Natural killer cell (primary cell): ENCODE measurements around the gene CAV3. TPM values are rescaled to one million over a fixed set of nuclear protein-coding genes. Genes with fewer than 3 reads are reported as not detected.

Experiments used
- ATAC-seq, 3 donors: fragments of 150-1000 bp in 2 of 3; fragments of 200-7000 bp in 1 of 3; cut with Tn5 transposase; 1 replicate in 1 of 3; 2 replicates in 2 of 3; pipeline ENCODE4 v1.10.0; 2021; ENCODE audit warnings: mild to moderate bottlenecking in 2 of 3, moderate library complexity in 2 of 3
- DNase-seq, 2 donors: peaks; one replicate each; pipeline versions ENCODE4 v3.0.0 to v3.0.0-alpha.2; 2013 to 2021; ENCODE audit warnings: mixed read lengths in 1 of 2
- H3K27ac ChIP-seq: one replicate; pipeline ENCODE4 v1.5.1; 2013; ENCODE audit warnings: mild to moderate bottlenecking, low read length
- H3K27me3 ChIP-seq: one replicate; pipeline ENCODE4 v1.6.1; 2013; ENCODE audit warnings: low read length; ENCODE audit not compliant: control insufficient read depth, insufficient read depth
- H3K36me3 ChIP-seq: one replicate; pipeline ENCODE4 v1.6.1; 2013; ENCODE audit warnings: low read length; ENCODE audit not compliant: control insufficient read depth, insufficient read depth
- H3K4me1 ChIP-seq: one replicate; pipeline ENCODE4 v1.6.1; 2013; ENCODE audit warnings: low read length; ENCODE audit not compliant: control insufficient read depth, insufficient read depth
- H3K4me3 ChIP-seq: one replicate; pipeline ENCODE4 v1.5.1; 2013; ENCODE audit warnings: low read length
- H3K9me3 ChIP-seq: one replicate; pipeline ENCODE4 v1.6.1; 2013; ENCODE audit warnings: low read length; ENCODE audit not compliant: control insufficient read depth, insufficient read depth
- H3K27ac Mint-ChIP-seq, 2 donors: one replicate each; pipeline ENCODE4 v1.8.0; 2022; ENCODE audit warnings: mild to moderate bottlenecking in 2 of 2, mixed read lengths in 2 of 2, moderate library complexity in 1 of 2
- H3K27me3 Mint-ChIP-seq, 2 donors: one replicate each; pipeline ENCODE4 v1.8.0; 2022; ENCODE audit warnings: low read depth in 2 of 2, mixed read lengths in 2 of 2
- H3K36me3 Mint-ChIP-seq: one replicate; pipeline ENCODE4 v1.8.0; 2022; ENCODE audit warnings: mixed read lengths
- H3K4me1 Mint-ChIP-seq, 2 donors: one replicate each; pipeline ENCODE4 v1.8.0; 2022; ENCODE audit warnings: mixed read lengths in 2 of 2
- H3K4me3 Mint-ChIP-seq: one replicate; pipeline ENCODE4 v1.8.0; 2022; ENCODE audit warnings: mild to moderate bottlenecking, moderate library complexity, mixed read lengths
- H3K9me3 Mint-ChIP-seq, 2 donors: one replicate each; pipeline ENCODE4 v1.8.0; 2022; ENCODE audit warnings: mixed read lengths in 2 of 2
- CTCF ChIP-seq: fragments of 200-600 bp; IDR thresholded peaks from one replicate; pipeline ENCODE4 v1.8.0; 2022; ENCODE audit warnings: antibody characterized with exemption
- WGBS: methylation state at CpG from one replicate; pipeline ENCODE4 v1.1.7; 2013; ENCODE audit warnings: missing lambda C conversion rate; ENCODE audit not compliant: insufficient coverage; 5-methylcytosine and 5-hydroxymethylcytosine counted together
- intact Hi-C: fragments of 100-400 bp; cut with micrococcal nuclease; formaldehyde crosslinking; loops from one replicate; pipeline ENCODE4 v1.14.2; 2022
- total RNA-seq, 4 donors: library from RNA; stranded (reverse); fragments of 120-200 nt in 1 of 4; gene quantifications; one replicate each; pipeline versions ENCODE4 v1.2.3 to v1.2.4, GENCODE V29; 2013 to 2022

CAV3 gene
- total RNA-seq, 3 donors from 2014 or later (not counting 1 experiment from before 2014, with no cell fraction given), result not detected

GRCh38 chr3:8737823-8738222, 4.2 kb downstream of the CAV3 start:
- DNase-seq, result no peak
- H3K27ac ChIP-seq, result no peak overlapping the region

GRCh38 chr3:8738639-8739038, 5.0 kb downstream of the CAV3 start:
- H3K9me3 ChIP-seq, result no peaks in the 10 kb centered on the region
- no peaks in the 10 kb centered on the region for H3K27me3 ChIP-seq
- no peak overlapping the region for H3K27ac ChIP-seq
- 63% methylated on average over 3 of the region's 3 CpGs for WGBS
- H3K36me3 ChIP-seq, result no peaks in the 10 kb centered on the region
- no peaks in the 10 kb centered on the region for H3K36me3 Mint-ChIP-seq
- no peak for TF ChIP-seq CTCF
- H3K27me3 Mint-ChIP-seq, result peaks cover 2 to 12% of the 10 kb centered on the region in 2 donors
- no peak for DNase-seq
- no peak overlapping the region for H3K4me3 ChIP-seq
- no peak overlapping the region for H3K4me3 Mint-ChIP-seq
- no peaks in the 10 kb centered on the region for H3K9me3 Mint-ChIP-seq
- H3K27ac Mint-ChIP-seq, result no peak overlapping the region
- no peaks in the 10 kb centered on the region for H3K4me1 Mint-ChIP-seq
- no peak for ATAC-seq
- H3K4me1 ChIP-seq, result no peaks in the 10 kb centered on the region
- intact Hi-C loops, result no loop called here

More at GRCh38 chr3:8737823-8738222, 4.2 kb downstream of the CAV3 start:
- no peak overlapping the region for H3K4me3 Mint-ChIP-seq
- peaks cover 2 to 10% of the 10 kb centered on the region in 2 donors for H3K27me3 Mint-ChIP-seq
- intact Hi-C loops, result no loop called here
- Histone ChIP-seq H3K36me3 (no peaks in the 10 kb centered on the region), H3K4me1 (no peaks in the 10 kb centered on the region), H3K9me3 (no peaks in the 10 kb centered on the region), H3K27me3 (no peaks in the 10 kb centered on the region), H3K4me3 (no peak overlapping the region)
- H3K27ac Mint-ChIP-seq, result no peak overlapping the region
- no peaks in the 10 kb centered on the region for H3K9me3 Mint-ChIP-seq
- no peak for TF ChIP-seq CTCF
- no peaks in the 10 kb centered on the region for H3K4me1 Mint-ChIP-seq
- no peaks in the 10 kb centered on the region for H3K36me3 Mint-ChIP-seq
- ATAC-seq, result no peak

DNA sequence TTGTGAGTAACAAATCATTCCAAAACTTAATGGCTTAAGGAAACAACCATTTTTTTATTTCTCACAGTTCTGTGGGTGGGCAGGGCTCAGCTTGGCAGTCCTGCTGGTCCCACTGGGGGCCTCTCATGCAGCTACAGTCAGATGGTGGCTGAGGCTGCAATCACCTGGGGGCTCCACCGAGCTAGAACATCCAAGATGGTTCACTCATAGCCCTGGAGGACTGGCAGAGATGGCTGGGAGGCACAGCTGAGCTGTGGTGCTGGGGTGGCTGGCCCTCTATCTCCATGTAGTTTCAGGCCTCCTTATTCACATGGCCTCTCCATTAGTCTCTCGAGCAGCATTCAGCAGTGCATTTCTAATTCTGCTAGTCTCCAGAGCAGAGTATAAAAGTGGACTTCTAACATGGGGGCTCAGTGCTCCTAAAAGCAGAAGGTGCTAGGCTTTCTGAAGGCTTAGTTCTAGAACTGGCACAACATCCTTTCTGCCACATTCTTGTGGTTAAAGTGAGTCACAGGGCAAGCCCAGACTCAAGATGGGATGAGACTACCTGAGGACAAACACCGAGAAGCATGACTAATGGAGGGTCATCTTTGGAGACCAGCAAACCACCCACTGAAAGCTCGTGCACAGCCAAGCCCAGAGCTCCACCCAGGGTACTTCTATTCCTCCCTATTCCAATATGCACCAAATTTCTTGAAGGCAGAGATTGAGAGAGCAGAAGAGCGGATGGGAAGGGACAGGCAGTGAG, 6.3 kb downstream of the CAV3 start:
- ATAC-seq (no peak), DNase-seq (no peak)
- no peak overlapping the region for H3K27ac Mint-ChIP-seq
- peaks cover 2 to 12% of the 10 kb centered on the region in 2 donors for H3K27me3 Mint-ChIP-seq
- Histone ChIP-seq H3K36me3 (no peaks in the 10 kb centered on the region), H3K9me3 (no peaks in the 10 kb centered on the region), H3K4me1 (no peaks in the 10 kb centered on the region), H3K4me3 (no peak overlapping the region), H3K27ac (no peak overlapping the region), H3K27me3 (no peaks in the 10 kb centered on the region)
- TF ChIP-seq CTCF, result no peak
- H3K9me3 Mint-ChIP-seq, result no peaks in the 10 kb centered on the region
- H3K4me3 Mint-ChIP-seq, result no peak overlapping the region
- intact Hi-C loops, result no loop called here
- no peaks in the 10 kb centered on the region for H3K4me1 Mint-ChIP-seq
- H3K36me3 Mint-ChIP-seq, result no peaks in the 10 kb centered on the region
- 72% methylated on average over 5 of the region's 5 CpGs for WGBS
